ENCODE results near the gene LCN2. TPM values are rescaled to one million over a fixed set of nuclear protein-coding genes. Genes with fewer than 3 reads are reported as not detected.
"Not testable (repeated sequence)": the region's sequence is repeated elsewhere in the genome, so short reads cannot be mapped to it uniquely, and the experiment has no call there.

The LCN2 gene
- total RNA-seq, 2 experiments from 2014 or later = not detected

GRCh38 chr9:128106940-128107467 is 42.2 kb upstream of the LCN2 start:
- CTCF ChIA-PET = interaction anchor here (0.7 to 2.5 kb wide), 2 partner anchors 11 to 20 kb away, joined by 3 to 7 read pairs; no protein-coding TSS in a partner anchor
- Mint-ChIP-seq H3K4me3 (no peak overlapping the region), H3K27me3 (no peaks in the 10 kb centered on the region), H3K4me1 (peaks cover 21% of the 10 kb centered on the region), H3K36me3 (ENCODE audit: low read depth) (peaks cover 57% of the 10 kb centered on the region), H3K9me3 (no peaks in the 10 kb centered on the region), H3K27ac (no peak overlapping the region)
- DNase-seq = no peak
- POLR2A ChIA-PET = no interaction called here

- Mint-ChIP-seq H3K27ac (no peak overlapping the region), H3K9me3 (no peaks in the 10 kb centered on the region), H3K4me3 (no peak overlapping the region), H3K4me1 (peaks cover 15% of the 10 kb centered on the region), H3K36me3 (ENCODE audit: low read depth) (peaks cover 51% of the 10 kb centered on the region), H3K27me3 (no peaks in the 10 kb centered on the region)
- POLR2A ChIA-PET = interaction anchor here (0.6 to 1.2 kb wide), 3 partner anchors 8 to 52 kb away, joined by 3 to 4 read pairs (median 3); partner anchors contain the start of gene BBLN
- CTCF ChIA-PET = interaction anchor here (0.6 to 1.2 kb wide), 3 partner anchors 10 to 25 kb away, joined by 3 to 4 read pairs (median 3); no protein-coding TSS in a partner anchor
- DNase-seq = no peak
These were observed 41.6 kb upstream of the LCN2 start for GRCh38 chr9:128107468-128108268.

GRCh38 chr9:128108269-128109049 is 40.8 kb upstream of the LCN2 start:
- Mint-ChIP-seq H3K9me3 (no peaks in the 10 kb centered on the region), H3K4me1 (peaks cover 8% of the 10 kb centered on the region), H3K36me3 (ENCODE audit: low read depth) (peaks cover 44% of the 10 kb centered on the region), H3K27ac (no peak overlapping the region), H3K27me3 (no peaks in the 10 kb centered on the region), H3K4me3 (no peak overlapping the region)
- ChIA-PET CTCF (interaction anchor here (0.6 to 1.2 kb wide), 2 partner anchors 9 to 26 kb away, joined by 3 to 4 read pairs; no protein-coding TSS in a partner anchor), POLR2A (interaction anchor here (0.6 to 1.2 kb wide), 3 partner anchors 9 to 51 kb away, joined by 3 to 4 read pairs (median 3); partner anchors contain the start of gene BBLN)
- DNase-seq = no peak

- Mint-ChIP-seq H3K4me3 (no peak overlapping the region), H3K9me3 (no peaks in the 10 kb centered on the region), H3K27me3 (no peaks in the 10 kb centered on the region), H3K27ac (no peak overlapping the region), H3K36me3 (ENCODE audit: low read depth) (peaks cover 37% of the 10 kb centered on the region), H3K4me1 (peaks cover 3% of the 10 kb centered on the region)
- ChIA-PET CTCF (no interaction called here), POLR2A (interaction anchor here (1.2 kb wide), 1 partner anchor 9 kb away, joined by 4 read pairs; no protein-coding TSS in a partner anchor)
- DNase-seq = no peak
These were observed 40.1 kb upstream of the LCN2 start for GRCh38 chr9:128109050-128109709.

GRCh38 chr9:128111726-128112125 is 37.5 kb upstream of the LCN2 start:
- POLR2A ChIA-PET, DNase-seq, H3K27ac Mint-ChIP-seq, CTCF ChIA-PET, H3K27me3 Mint-ChIP-seq, H3K9me3 Mint-ChIP-seq, H3K4me3 Mint-ChIP-seq, H3K4me1 Mint-ChIP-seq: not testable (repeated sequence)
- H3K36me3 Mint-ChIP-seq (ENCODE audit: low read depth) = peaks cover 26% of the 10 kb centered on the region

GRCh38 chr9:128113526-128114325 is 35.5 kb upstream of the LCN2 start:
- ChIA-PET CTCF (interaction anchor here (0.8 to 1.5 kb wide), 4 partner anchors 12 to 170 kb away, joined by 3 to 4 read pairs (median 3); no protein-coding TSS in a partner anchor), POLR2A (interaction anchor here (1.3 kb wide), 1 partner anchor 13 kb away, joined by 6 read pairs; no protein-coding TSS in a partner anchor)
- H3K4me1 Mint-ChIP-seq = peaks cover 6% of the 10 kb centered on the region
- DNase-seq = no peak
- peaks cover 13% of the 10 kb centered on the region for H3K36me3 Mint-ChIP-seq (ENCODE audit: low read depth)
- no peak overlapping the region for H3K27ac Mint-ChIP-seq
- no peaks in the 10 kb centered on the region for H3K27me3 Mint-ChIP-seq
- H3K4me3 Mint-ChIP-seq = no peak overlapping the region
- no peaks in the 10 kb centered on the region for H3K9me3 Mint-ChIP-seq

GRCh38 chr9:128114326-128115186 is 34.7 kb upstream of the LCN2 start:
- H3K36me3 Mint-ChIP-seq (ENCODE audit: low read depth) = peaks cover 8% of the 10 kb centered on the region

GRCh38 chr9:128115187-128116103 is 33.8 kb upstream of the LCN2 start:
- Mint-ChIP-seq H3K9me3 (no peaks in the 10 kb centered on the region), H3K4me3 (no peak overlapping the region), H3K27ac (no peak overlapping the region), H3K36me3 (ENCODE audit: low read depth) (peaks cover 4% of the 10 kb centered on the region), H3K4me1 (peaks cover 6% of the 10 kb centered on the region), H3K27me3 (no peaks in the 10 kb centered on the region)
- POLR2A ChIA-PET = interaction anchor here (0.9 to 1.2 kb wide), 3 partner anchors 11 to 172 kb away, joined by 3 to 4 read pairs (median 4); no protein-coding TSS in a partner anchor
- CTCF ChIA-PET = interaction anchor here (1.0 to 2.8 kb wide), 7 partner anchors 10 to 173 kb away, joined by 3 to 22 read pairs (median 3); no protein-coding TSS in a partner anchor
- DNase-seq = no peak

More at GRCh38 chr9:128114326-128115186, 34.7 kb upstream of the LCN2 start:
- ChIA-PET CTCF (interaction anchor here (0.8 to 1.5 kb wide), 4 partner anchors 11 to 171 kb away, joined by 3 to 4 read pairs (median 3); no protein-coding TSS in a partner anchor), POLR2A (interaction anchor here (1.3 kb wide), 1 partner anchor 14 kb away, joined by 6 read pairs; no protein-coding TSS in a partner anchor)
- DNase-seq = no peak
- Mint-ChIP-seq H3K9me3 (no peaks in the 10 kb centered on the region), H3K27me3 (no peaks in the 10 kb centered on the region), H3K4me1 (peaks cover 6% of the 10 kb centered on the region), H3K4me3 (no peak overlapping the region), H3K27ac (no peak overlapping the region)

GRCh38 chr9:128116104-128117083 is 32.9 kb upstream of the LCN2 start:
- ChIA-PET POLR2A (interaction anchor here (0.9 to 1.2 kb wide), 3 partner anchors 12 to 173 kb away, joined by 3 to 4 read pairs (median 4); no protein-coding TSS in a partner anchor), CTCF (interaction anchor here (0.9 to 2.8 kb wide), 8 partner anchors 9 to 174 kb away, joined by 3 to 22 read pairs (median 4); no protein-coding TSS in a partner anchor)
- Mint-ChIP-seq H3K36me3 (ENCODE audit: low read depth) (peaks cover 4% of the 10 kb centered on the region), H3K9me3 (no peaks in the 10 kb centered on the region), H3K4me1 (peaks cover 6% of the 10 kb centered on the region), H3K4me3 (no peak overlapping the region), H3K27me3 (no peaks in the 10 kb centered on the region), H3K27ac (no peak overlapping the region)
- DNase-seq = no peak
